Left ventricle myocardium inferior (tissue), 1 donor: Measurements from ENCODE around the gene ALG9. TPM values are rescaled to one million over a fixed set of nuclear protein-coding genes. Genes with fewer than 3 reads are reported as not detected.

ENCODE experiments used
- DNase-seq: peaks from one replicate; pipeline ENCODE4 v3.0.0-alpha.2; 2020
- H3K27ac ChIP-seq: fragments of 200-600 bp; replicated peaks from 2 replicates; pipeline ENCODE4 v1.8.0; 2021
- H3K27me3 ChIP-seq: fragments of 200-600 bp; 2 replicates; pipeline ENCODE4 v1.8.0; 2021; ENCODE audit warnings: low read depth
- H3K36me3 ChIP-seq: fragments of 200-600 bp; 2 replicates; pipeline ENCODE4 v1.8.0; 2021
- H3K4me1 ChIP-seq: fragments of 200-600 bp; 2 replicates; pipeline ENCODE4 v1.8.0; 2021
- H3K4me3 ChIP-seq: fragments of 200-600 bp; 2 replicates; pipeline ENCODE4 v1.8.0; 2021; ENCODE audit warnings: mild to moderate bottlenecking, moderate library complexity
- H3K9me3 ChIP-seq: fragments of 200-600 bp; replicated peaks from 2 replicates; pipeline ENCODE4 v1.8.0; 2021
- CTCF ChIP-seq: fragments of 200-600 bp; IDR thresholded peaks from 2 replicates; pipeline ENCODE4 v1.8.0; 2021; ENCODE audit warnings: antibody characterized with exemption, mild to moderate bottlenecking, borderline replicate concordance
- intact Hi-C: fragments of 100-400 bp; cut with micrococcal nuclease; formaldehyde crosslinking; loops from one replicate; pipeline ENCODE4 v1.11.0; 2022
- total RNA-seq: library from RNA; stranded (reverse); fragmentation: NEBNext Ultra II Directional; extraction: Animal tissue kit (Norgen Biotek cat#: 25700); gene quantifications from one replicate; pipeline ENCODE4 v1.2.1, GENCODE V29; 2021
- donor health status: DM: no; HTN: yes; CAD: no; lungs with severe emphysema.

ALG9 gene
- total RNA-seq, 1 donor from 2014 or later = 14.4 TPM

GRCh38 chr11:111741751-111742150, 129.6 kb downstream of the ALG9 start:
- no peaks in the 10 kb centered on the region for H3K9me3 ChIP-seq
- no peak for DNase-seq
- TF ChIP-seq CTCF = no peak
- peaks cover 67% of the 10 kb centered on the region for H3K36me3 ChIP-seq
- intact Hi-C loops = no loop called here
- no peak overlapping the region for H3K4me3 ChIP-seq
- H3K27ac ChIP-seq = no peak overlapping the region
- H3K4me1 ChIP-seq = peaks cover 36% of the 10 kb centered on the region
- no peaks in the 10 kb centered on the region for H3K27me3 ChIP-seq

DNA sequence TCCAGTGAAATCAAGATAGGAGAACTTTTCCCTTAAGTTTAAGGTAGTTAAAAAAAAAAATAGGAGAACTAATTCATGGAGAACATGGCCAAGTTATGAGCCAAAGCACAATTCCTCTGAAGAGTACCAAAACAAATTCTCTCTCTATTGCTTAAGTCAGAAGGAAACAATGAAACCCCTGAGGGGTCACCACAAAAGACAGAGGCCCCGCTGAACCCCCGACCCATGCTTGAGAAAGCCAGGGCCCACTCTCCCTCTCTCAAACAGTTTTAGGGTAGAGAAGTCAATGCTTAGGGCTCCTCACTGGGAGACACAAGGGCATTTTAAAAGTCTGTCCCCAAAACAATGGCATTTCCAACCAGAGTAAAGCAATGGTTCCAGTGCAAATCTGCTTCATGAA, 132.1 kb downstream of the ALG9 start:
- no peak for TF ChIP-seq CTCF
- Histone ChIP-seq H3K36me3 (peaks cover 44% of the 10 kb centered on the region), H3K27me3 (no peaks in the 10 kb centered on the region), H3K27ac (no peak overlapping the region), H3K9me3 (no peaks in the 10 kb centered on the region), H3K4me1 (peaks cover 48% of the 10 kb centered on the region), H3K4me3 (no peak overlapping the region)
- intact Hi-C loops = no loop called here
- no peak for DNase-seq

DNA sequence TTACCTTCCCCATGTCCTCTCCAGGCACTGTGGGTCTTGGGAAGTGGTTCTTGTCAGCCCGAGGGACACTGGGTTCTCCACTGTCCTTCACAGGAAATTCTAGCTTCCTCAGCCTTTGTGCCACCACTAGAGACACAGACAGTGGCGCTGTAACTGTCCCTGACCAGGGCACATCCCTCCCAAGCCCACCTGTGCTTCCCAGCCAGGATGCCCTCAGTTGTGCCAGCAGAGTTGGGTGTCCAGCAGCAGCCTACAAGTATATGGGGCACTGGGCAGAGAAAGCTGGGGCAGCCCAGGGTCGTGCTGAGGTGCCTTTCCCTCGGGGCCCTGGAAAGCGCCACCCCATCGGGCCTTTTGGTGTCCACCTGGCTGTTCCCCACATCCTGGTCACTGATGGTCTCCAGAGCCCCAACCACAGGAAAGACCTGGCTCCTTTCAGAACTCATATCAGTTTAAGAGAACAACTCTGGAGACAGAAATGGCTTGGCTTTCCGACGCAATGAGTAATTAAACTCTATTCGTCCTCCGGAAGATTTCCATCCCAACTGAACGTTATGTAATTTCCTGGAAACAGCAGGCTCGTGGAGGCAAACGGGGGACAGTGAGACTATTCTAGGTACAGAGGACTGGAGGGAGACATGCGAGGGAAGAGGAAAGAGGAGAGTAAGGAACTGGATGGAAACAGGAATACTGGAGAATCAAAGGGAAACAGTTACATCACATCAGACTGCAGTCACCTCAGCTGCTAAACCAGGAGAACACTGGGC, 133.8 kb downstream of the ALG9 start:
- H3K27ac ChIP-seq = peak overlapping the region; percentile 92
- peaks cover 65% of the 10 kb centered on the region for H3K4me1 ChIP-seq
- intact Hi-C loops = no loop called here
- peaks cover 27% of the 10 kb centered on the region for H3K36me3 ChIP-seq
- no peaks in the 10 kb centered on the region for H3K9me3 ChIP-seq
- no peak for DNase-seq
- no peaks in the 10 kb centered on the region for H3K27me3 ChIP-seq
- H3K4me3 ChIP-seq = no peak overlapping the region
- no peak for TF ChIP-seq CTCF

DNA sequence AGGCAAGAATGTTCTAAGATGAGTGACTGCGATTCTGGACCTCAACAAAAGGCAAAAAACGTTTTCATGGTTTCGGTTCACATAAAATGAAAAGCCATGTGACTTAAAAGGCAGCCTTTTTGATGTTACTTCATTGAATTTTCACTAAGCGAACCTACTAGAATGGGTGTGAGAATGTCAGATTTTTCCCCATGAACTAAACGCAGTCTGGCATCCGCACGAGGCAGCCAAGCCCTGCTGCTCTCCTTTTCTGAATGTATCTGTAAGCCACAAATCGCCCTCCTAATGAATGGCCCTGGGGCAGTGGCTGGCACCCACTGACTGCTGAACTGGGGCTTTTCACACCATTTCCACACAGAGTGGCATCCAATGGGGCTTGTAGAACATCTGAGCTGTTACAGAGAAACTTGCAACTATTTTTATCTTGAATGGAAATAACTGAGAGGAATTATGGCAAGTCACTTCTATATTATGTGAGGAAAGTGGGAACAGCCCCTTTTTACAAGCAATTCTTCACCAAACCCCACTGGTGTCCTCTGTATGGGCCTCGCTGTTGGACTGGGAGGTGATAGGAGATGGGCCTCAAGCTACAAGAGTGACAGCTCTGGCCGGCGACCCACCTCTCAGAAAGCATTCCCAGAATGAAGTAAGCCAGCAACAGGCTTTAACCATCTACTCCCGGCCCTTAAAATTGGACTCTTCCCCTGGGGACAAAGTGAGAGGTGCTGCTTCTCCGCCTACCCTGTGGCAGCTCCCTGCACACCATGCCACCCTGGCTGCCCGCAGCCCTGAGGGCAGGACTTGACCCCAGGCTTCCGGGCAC, 134.5 kb downstream of the ALG9 start:
- intact Hi-C loops = no loop called here
- no peaks in the 10 kb centered on the region for H3K9me3 ChIP-seq
- H3K4me3 ChIP-seq = no peak overlapping the region
- H3K4me1 ChIP-seq = peaks cover 71% of the 10 kb centered on the region
- DNase-seq = no peak
- no peaks in the 10 kb centered on the region for H3K27me3 ChIP-seq
- H3K36me3 ChIP-seq = peaks cover 19% of the 10 kb centered on the region
- no peak for TF ChIP-seq CTCF
- peak overlapping the region; percentile 92 for H3K27ac ChIP-seq

Other genes starting within 250 kb of the ALG9 start
- gene PPP2R1B, start 105.2 kb downstream of the ALG9 start, total RNA-seq = 6.5 TPM
- 0.93 TPM for gene FDXACB1, start 7.6 kb upstream of the ALG9 start, total RNA-seq
- 26.0 TPM for gene CFAP68, start 8.0 kb upstream of the ALG9 start, total RNA-seq
- 6,704 TPM for gene CRYAB, start 40.2 kb upstream of the ALG9 start, total RNA-seq
- 36.5 TPM for gene HSPB2, start 41.2 kb upstream of the ALG9 start, total RNA-seq
- gene C11orf52, start 47.3 kb upstream of the ALG9 start, total RNA-seq = 1.2 TPM
- gene DIXDC1, start 65.8 kb upstream of the ALG9 start, total RNA-seq = 20.2 TPM
- gene DLAT, start 153.8 kb upstream of the ALG9 start, total RNA-seq = 176 TPM
- gene PIH1D2, start 202.4 kb upstream of the ALG9 start, total RNA-seq = 2.2 TPM
- 7.6 TPM for gene NKAPD1, start 202.7 kb upstream of the ALG9 start, total RNA-seq
- gene TIMM8B, start 215.2 kb upstream of the ALG9 start, total RNA-seq = 189 TPM
- gene SDHD, start 215.3 kb upstream of the ALG9 start, total RNA-seq = 290 TPM